Mammary epithelial cell (primary cell): ENCODE measurements around the gene SLC7A1.

ENCODE experiments used
- CTCF ChIP-seq, 2 donors: IDR thresholded peaks in 1 of 2; conservative IDR thresholded peaks in 1 of 2; 2 replicates each; pipeline ENCODE4 v1.5.1; 2011 to 2012; ENCODE audit warnings: inconsistent platforms in 2 of 2, low read length in 2 of 2, mild to moderate bottlenecking in 2 of 2, control low read depth in 1 of 2, low read depth in 1 of 2; ENCODE audit not compliant: insufficient read depth in 1 of 2; ENCODE audit errors: extremely low read depth in 1 of 2
- EZH2 ChIP-seq: IDR thresholded peaks from 2 replicates; pipeline ENCODE4 v1.6.1; 2012; ENCODE audit warnings: low read length, inconsistent platforms, borderline replicate concordance

- TF ChIP-seq CTCF (conservative IDR thresholded peaks at IDR 0.05 in 1 of 2, IDR thresholded peaks at IDR 0.05 in 1 of 2; ENCODE audit: extremely low read depth in 1 of 2, insufficient read depth in 1 of 2, low read depth in 1 of 2, low read length in 2 of 2) (no peak), EZH2 (no peak)
These were observed 33.6 kb downstream of the SLC7A1 start for GRCh38 chr13:29561918-29562317.
